ENCODE results near the gene RAN. TPM values are rescaled to one million over a fixed set of nuclear protein-coding genes. Genes with fewer than 3 reads are reported as not detected.

RAN gene
- total RNA-seq, 1 experiment from 2014 or later, result 1,310 TPM

DNA sequence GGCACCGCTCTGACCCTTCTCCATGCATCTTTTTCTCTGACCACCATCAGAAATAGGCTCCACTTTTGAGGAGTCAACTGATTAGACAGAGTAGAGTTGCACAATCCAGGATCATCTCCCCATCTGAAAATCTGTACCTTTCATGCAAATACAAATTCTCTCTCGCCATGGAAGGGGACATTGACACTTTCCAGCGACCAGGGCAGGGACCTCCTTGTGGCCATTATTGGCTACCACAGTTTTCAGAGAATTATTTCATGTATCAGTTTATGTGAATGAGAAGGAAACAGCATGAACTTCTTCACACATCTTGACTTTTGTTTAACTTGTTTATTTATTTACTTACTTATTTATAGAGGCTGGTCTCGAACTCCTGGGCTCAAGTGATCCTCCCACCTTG is 13.8 kb upstream of the RAN start:
- Mint-ChIP-seq H3K36me3 (ENCODE audit: insufficient read depth, unreplicated experiment) (no peaks in the 10 kb centered on the region), H3K4me3 (ENCODE audit: unreplicated experiment) (no peak overlapping the region), H3K27me3 (ENCODE audit: insufficient read depth, unreplicated experiment) (no peaks in the 10 kb centered on the region), H3K27ac (ENCODE audit: unreplicated experiment) (no peak overlapping the region), H3K4me1 (ENCODE audit: low read depth, unreplicated experiment) (peaks cover 9% of the 10 kb centered on the region), H3K9me3 (ENCODE audit: unreplicated experiment) (peaks cover 11% of the 10 kb centered on the region)
- no TSS peak for BruUV-seq (replicated peaks)
- peaks cover 11% of the 10 kb centered on the region for H3K4me1 ChIP-seq
- TF ChIP-seq, protein P1, sequence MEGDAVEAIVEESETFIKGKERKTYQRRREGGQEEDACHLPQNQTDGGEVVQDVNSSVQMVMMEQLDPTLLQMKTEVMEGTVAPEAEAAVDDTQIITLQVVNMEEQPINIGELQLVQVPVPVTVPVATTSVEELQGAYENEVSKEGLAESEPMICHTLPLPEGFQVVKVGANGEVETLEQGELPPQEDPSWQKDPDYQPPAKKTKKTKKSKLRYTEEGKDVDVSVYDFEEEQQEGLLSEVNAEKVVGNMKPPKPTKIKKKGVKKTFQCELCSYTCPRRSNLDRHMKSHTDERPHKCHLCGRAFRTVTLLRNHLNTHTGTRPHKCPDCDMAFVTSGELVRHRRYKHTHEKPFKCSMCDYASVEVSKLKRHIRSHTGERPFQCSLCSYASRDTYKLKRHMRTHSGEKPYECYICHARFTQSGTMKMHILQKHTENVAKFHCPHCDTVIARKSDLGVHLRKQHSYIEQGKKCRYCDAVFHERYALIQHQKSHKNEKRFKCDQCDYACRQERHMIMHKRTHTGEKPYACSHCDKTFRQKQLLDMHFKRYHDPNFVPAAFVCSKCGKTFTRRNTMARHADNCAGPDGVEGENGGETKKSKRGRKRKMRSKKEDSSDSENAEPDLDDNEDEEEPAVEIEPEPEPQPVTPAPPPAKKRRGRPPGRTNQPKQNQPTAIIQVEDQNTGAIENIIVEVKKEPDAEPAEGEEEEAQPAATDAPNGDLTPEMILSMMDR (IDR thresholded peaks at IDR 0.05; ENCODE audit: insufficient read depth in 1 of 2, low read depth in 1 of 2, low read length in 1 of 2, severe bottlenecking in 1 of 2, unreplicated experiment in 1 of 2), result no peak
- H3K9me3 ChIP-seq, result peaks cover 12% of the 10 kb centered on the region
- intact Hi-C loops (cut with micrococcal nuclease; ENCODE audit: unreplicated experiment), result no loop called here
- CTCF ChIA-PET, result no interaction called here
- POLR2A ChIA-PET, result no interaction called here
- no peaks in the 10 kb centered on the region for H3K27me3 ChIP-seq (replicated peaks; ENCODE audit: control insufficient read depth, insufficient read depth, low read length)
- no peak overlapping the region for H3K4me3 ChIP-seq (ENCODE audit: low read depth, low read length)
- H3K36me3 ChIP-seq (ENCODE audit: control insufficient read depth, insufficient read depth, low read length), result no peaks in the 10 kb centered on the region
- no peak for DNase-seq

DNA sequence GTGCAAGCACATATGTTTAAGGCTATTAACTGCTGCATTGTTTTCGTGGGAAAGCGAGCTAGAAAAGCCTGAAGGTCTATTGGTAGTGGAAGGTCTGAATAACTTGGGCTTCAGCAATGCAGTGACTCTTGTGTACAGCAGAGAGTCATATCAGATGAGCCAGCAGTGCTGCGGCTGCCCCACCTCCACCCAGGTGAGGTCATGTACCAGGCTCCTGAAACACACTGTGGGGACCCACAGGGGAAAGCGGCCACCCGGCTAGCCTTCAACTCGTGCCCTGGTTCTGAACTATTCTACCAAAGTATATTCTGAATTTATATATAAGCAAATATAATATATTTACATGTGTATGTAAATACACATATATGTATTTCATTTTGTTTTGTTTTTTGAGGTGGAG is 12.7 kb upstream of the RAN start:
- no peaks in the 10 kb centered on the region for H3K36me3 Mint-ChIP-seq (ENCODE audit: insufficient read depth, unreplicated experiment)
- H3K9me3 Mint-ChIP-seq (ENCODE audit: unreplicated experiment), result peaks cover 11% of the 10 kb centered on the region
- H3K4me1 Mint-ChIP-seq (ENCODE audit: low read depth, unreplicated experiment), result peaks cover 15% of the 10 kb centered on the region
- H3K4me3 Mint-ChIP-seq (ENCODE audit: unreplicated experiment), result no peak overlapping the region
- intact Hi-C loops (cut with micrococcal nuclease; ENCODE audit: unreplicated experiment), result no loop called here
- Histone ChIP-seq H3K36me3 (ENCODE audit: control insufficient read depth, insufficient read depth, low read length) (no peaks in the 10 kb centered on the region), H3K9me3 (peaks cover 12% of the 10 kb centered on the region), H3K27me3 (replicated peaks; ENCODE audit: control insufficient read depth, insufficient read depth, low read length) (no peaks in the 10 kb centered on the region), H3K4me1 (peaks cover 19% of the 10 kb centered on the region), H3K4me3 (ENCODE audit: low read depth, low read length) (no peak overlapping the region)
- TF ChIP-seq, protein P1 (IDR thresholded peaks at IDR 0.05; ENCODE audit: insufficient read depth in 1 of 2, low read depth in 1 of 2, low read length in 1 of 2, severe bottlenecking in 1 of 2, unreplicated experiment in 1 of 2), result no peak
- CTCF ChIA-PET, result no interaction called here
- BruUV-seq (replicated peaks), result no TSS peak
- POLR2A ChIA-PET, result interaction anchor here (0.7 kb wide), 1 partner anchor 98 kb away, joined by 4 read pairs; no protein-coding TSS in a partner anchor
- no peak overlapping the region for H3K27ac Mint-ChIP-seq (ENCODE audit: unreplicated experiment)
- no peak for DNase-seq
- H3K27me3 Mint-ChIP-seq (ENCODE audit: insufficient read depth, unreplicated experiment), result no peaks in the 10 kb centered on the region

DNA sequence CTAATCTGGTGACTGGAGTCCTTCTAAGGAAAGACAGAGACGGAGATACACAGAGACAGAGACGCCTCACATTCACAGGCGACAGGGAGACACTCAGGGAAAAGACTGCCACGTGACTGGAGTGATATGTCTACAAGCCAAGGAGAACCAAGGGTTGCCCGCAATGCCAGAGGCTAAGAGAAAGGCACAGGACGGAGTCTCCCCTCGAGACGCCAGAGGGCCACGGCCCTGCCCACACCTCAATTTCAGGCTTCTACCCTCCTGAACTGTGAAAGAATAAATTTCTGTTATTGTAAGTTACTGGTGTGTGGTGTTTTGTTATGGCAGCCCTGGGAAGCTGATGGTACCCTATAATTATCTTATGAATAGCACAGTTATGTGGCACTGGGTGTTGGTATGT is 11.6 kb upstream of the RAN start:
- H3K27me3 Mint-ChIP-seq (ENCODE audit: insufficient read depth, unreplicated experiment), result no peaks in the 10 kb centered on the region
- Histone ChIP-seq H3K4me3 (ENCODE audit: low read depth, low read length) (no peak overlapping the region), H3K36me3 (ENCODE audit: control insufficient read depth, insufficient read depth, low read length) (no peaks in the 10 kb centered on the region), H3K9me3 (peaks cover 12% of the 10 kb centered on the region), H3K27me3 (replicated peaks; ENCODE audit: control insufficient read depth, insufficient read depth, low read length) (no peaks in the 10 kb centered on the region), H3K4me1 (peaks cover 19% of the 10 kb centered on the region)
- ChIA-PET POLR2A (no interaction called here), CTCF (no interaction called here)
- TF ChIP-seq, protein P1 (IDR thresholded peaks at IDR 0.05; ENCODE audit: insufficient read depth in 1 of 2, low read depth in 1 of 2, low read length in 1 of 2, severe bottlenecking in 1 of 2, unreplicated experiment in 1 of 2), result no peak
- no peak for DNase-seq
- intact Hi-C loops (cut with micrococcal nuclease; ENCODE audit: unreplicated experiment), result no loop called here
- H3K27ac Mint-ChIP-seq (ENCODE audit: unreplicated experiment), result no peak overlapping the region
- no TSS peak for BruUV-seq (replicated peaks)
- peaks cover 11% of the 10 kb centered on the region for H3K9me3 Mint-ChIP-seq (ENCODE audit: unreplicated experiment)
- H3K36me3 Mint-ChIP-seq (ENCODE audit: insufficient read depth, unreplicated experiment), result no peaks in the 10 kb centered on the region
- H3K4me3 Mint-ChIP-seq (ENCODE audit: unreplicated experiment), result no peak overlapping the region
- H3K4me1 Mint-ChIP-seq (ENCODE audit: low read depth, unreplicated experiment), result peaks cover 15% of the 10 kb centered on the region

All from Caco-2 (cell line).